OCI-LY3 (cell line): ENCODE results near the gene DENND1A.

Source experiments
- H2AFZ ChIP-seq: fragments of 200-600, 300-600 bp; shearing (Covaris generic); 2 replicates; pipeline ENCODE4 v1.6.0; 2014; ENCODE audit warnings: antibody characterized with exemption, low read depth, low read length
- H3K27ac ChIP-seq: fragments of 200-600, 300-600 bp; sonication (generic); 2 replicates; pipeline ENCODE4 v1.5.1; 2014; ENCODE audit warnings: mild to moderate bottlenecking, low read length, moderate library complexity, mixed read lengths
- H3K27me3 ChIP-seq: fragments of 200-600, 300-600 bp; sonication (generic); 2 replicates; pipeline ENCODE4 v1.6.1; 2014; ENCODE audit warnings: low read depth, low read length, mixed read lengths
- H3K36me3 ChIP-seq: fragments of 200-600, 300-600 bp; sonication (generic); replicated peaks from 2 replicates; pipeline ENCODE3; 2014; ENCODE audit warnings: low read depth, low read length, mixed read lengths
- H3K4me1 ChIP-seq: fragments of 300-600, 200-600 bp; sonication (generic); 2 replicates; pipeline ENCODE4 v1.6.1; 2014; ENCODE audit warnings: low read length, mixed read lengths
- H3K4me2 ChIP-seq: fragments of 200-600, 300-600 bp; sonication (generic); 2 replicates; pipeline ENCODE4 v1.6.1; 2014; ENCODE audit warnings: low read length, mixed read lengths
- H3K4me3 ChIP-seq: fragments of 300-600, 200-600 bp; sonication (generic); 2 replicates; pipeline ENCODE4 v1.5.1; 2014; ENCODE audit warnings: antibody characterized with exemption, mild to moderate bottlenecking, low read length, moderate library complexity
- H3K79me2 ChIP-seq: fragments of 300-600, 200-600 bp; shearing (Covaris generic); 2 replicates; pipeline ENCODE4 v1.6.1; 2014; ENCODE audit warnings: mild to moderate bottlenecking, low read length, mixed read lengths
- H3K9ac ChIP-seq: fragments of 300-600, 200-600 bp; shearing (Covaris generic); 2 replicates; pipeline ENCODE4 v1.6.0; 2014; ENCODE audit warnings: mild to moderate bottlenecking, low read length, moderate library complexity
- H3K9me3 ChIP-seq: fragments of 200-600, 300-600 bp; shearing (Covaris generic); 2 replicates; pipeline ENCODE4 v1.6.1; 2014; ENCODE audit warnings: low read length, mixed read lengths; ENCODE audit not compliant: insufficient read depth
- H4K20me1 ChIP-seq: fragments of 200-600, 300-600 bp; sonication (generic); 2 replicates; pipeline ENCODE4 v1.6.1; 2016; ENCODE audit warnings: low read length, mixed read lengths; ENCODE audit not compliant: insufficient read depth
- EZH2phosphoT487 ChIP-seq: fragments of 200-600 bp; shearing (Covaris generic); IDR thresholded peaks from 2 replicates; pipeline ENCODE4 v1.6.1; 2018; ENCODE audit warnings: antibody characterized with exemption, mixed run types, low read depth
- TF ChIP-seq, protein P1 (sequence below): fragments of 200-600, 300-600 bp; sonication (generic); IDR thresholded peaks from 2 replicates; pipeline ENCODE4 v1.5.1; 2014; ENCODE audit warnings: antibody characterized with exemption, low read length, low read depth

The DENND1A gene

DNA sequence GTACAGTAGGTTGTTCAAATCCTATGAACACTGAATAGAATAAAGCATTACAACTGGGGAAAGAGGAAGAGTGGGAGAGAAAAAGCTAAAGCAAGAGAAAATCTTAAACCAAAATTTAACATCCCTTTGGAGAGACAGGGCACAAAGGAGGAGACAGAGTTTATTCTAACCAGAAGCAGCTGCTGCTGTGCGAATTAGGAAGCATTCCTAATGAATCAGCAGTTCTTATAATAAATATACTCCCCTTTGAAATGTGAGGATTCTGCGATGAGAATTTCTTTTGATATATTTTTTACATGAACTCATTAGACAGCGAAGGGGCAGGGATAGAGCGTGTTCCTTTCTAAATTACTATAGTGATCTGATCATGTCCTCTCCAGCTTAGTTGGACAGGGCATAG lies 233.4 kb downstream of the DENND1A start:
- Histone ChIP-seq H3K4me1 (no peaks in the 10 kb centered on the region; the same call in 1 of the 2 replicates), H3K27me3 (no peaks in the 10 kb centered on the region), H3K4me3 (no peak overlapping the region), H2AFZ (no peak overlapping the region), H3K9ac (no peak overlapping the region), H3K4me2 (no peak overlapping the region), H4K20me1 (peaks cover 44% of the 10 kb centered on the region), H3K79me2 (peaks cover 12% of the 10 kb centered on the region), H3K27ac (no peak overlapping the region), H3K9me3 (no peaks in the 10 kb centered on the region), H3K36me3 (no peaks in the 10 kb centered on the region)
- TF ChIP-seq, protein P1, sequence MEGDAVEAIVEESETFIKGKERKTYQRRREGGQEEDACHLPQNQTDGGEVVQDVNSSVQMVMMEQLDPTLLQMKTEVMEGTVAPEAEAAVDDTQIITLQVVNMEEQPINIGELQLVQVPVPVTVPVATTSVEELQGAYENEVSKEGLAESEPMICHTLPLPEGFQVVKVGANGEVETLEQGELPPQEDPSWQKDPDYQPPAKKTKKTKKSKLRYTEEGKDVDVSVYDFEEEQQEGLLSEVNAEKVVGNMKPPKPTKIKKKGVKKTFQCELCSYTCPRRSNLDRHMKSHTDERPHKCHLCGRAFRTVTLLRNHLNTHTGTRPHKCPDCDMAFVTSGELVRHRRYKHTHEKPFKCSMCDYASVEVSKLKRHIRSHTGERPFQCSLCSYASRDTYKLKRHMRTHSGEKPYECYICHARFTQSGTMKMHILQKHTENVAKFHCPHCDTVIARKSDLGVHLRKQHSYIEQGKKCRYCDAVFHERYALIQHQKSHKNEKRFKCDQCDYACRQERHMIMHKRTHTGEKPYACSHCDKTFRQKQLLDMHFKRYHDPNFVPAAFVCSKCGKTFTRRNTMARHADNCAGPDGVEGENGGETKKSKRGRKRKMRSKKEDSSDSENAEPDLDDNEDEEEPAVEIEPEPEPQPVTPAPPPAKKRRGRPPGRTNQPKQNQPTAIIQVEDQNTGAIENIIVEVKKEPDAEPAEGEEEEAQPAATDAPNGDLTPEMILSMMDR: no peak

DNA sequence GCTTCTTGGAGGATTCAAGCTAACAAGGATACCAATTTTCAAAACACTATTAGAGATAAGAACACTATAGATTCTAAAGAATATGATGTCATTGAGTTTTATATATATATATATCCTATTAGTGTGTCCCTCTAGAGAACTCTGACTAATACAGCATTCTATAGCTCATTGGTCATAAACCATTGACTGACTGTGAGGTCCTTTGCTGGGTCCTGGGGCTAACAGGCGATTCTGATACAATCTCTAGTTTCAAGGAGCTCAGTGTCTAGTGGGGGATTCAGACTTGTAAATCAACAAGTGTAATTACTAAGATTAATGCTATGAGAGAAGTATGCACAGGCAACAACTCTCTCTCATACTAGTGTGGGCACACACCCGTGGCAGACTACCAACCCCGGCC lies 234.5 kb downstream of the DENND1A start:
- no peaks in the 10 kb centered on the region; the same call in 1 of the 2 replicates for H3K4me1 ChIP-seq
- H4K20me1 ChIP-seq: peaks cover 45% of the 10 kb centered on the region
- H3K27me3 ChIP-seq: no peaks in the 10 kb centered on the region
- H3K4me3 ChIP-seq: no peak overlapping the region
- no peak for TF ChIP-seq EZH2phosphoT487
- TF ChIP-seq, protein P1: no peak
- H3K4me2 ChIP-seq: no peak overlapping the region
- H3K79me2 ChIP-seq: peaks cover 8% of the 10 kb centered on the region; the same call in 1 of the 2 replicates
- H3K36me3 ChIP-seq: no peaks in the 10 kb centered on the region
- no peaks in the 10 kb centered on the region for H3K9me3 ChIP-seq
- H3K9ac ChIP-seq: no peak overlapping the region
- H3K27ac ChIP-seq: no peak overlapping the region
- no peak overlapping the region for H2AFZ ChIP-seq

DNA sequence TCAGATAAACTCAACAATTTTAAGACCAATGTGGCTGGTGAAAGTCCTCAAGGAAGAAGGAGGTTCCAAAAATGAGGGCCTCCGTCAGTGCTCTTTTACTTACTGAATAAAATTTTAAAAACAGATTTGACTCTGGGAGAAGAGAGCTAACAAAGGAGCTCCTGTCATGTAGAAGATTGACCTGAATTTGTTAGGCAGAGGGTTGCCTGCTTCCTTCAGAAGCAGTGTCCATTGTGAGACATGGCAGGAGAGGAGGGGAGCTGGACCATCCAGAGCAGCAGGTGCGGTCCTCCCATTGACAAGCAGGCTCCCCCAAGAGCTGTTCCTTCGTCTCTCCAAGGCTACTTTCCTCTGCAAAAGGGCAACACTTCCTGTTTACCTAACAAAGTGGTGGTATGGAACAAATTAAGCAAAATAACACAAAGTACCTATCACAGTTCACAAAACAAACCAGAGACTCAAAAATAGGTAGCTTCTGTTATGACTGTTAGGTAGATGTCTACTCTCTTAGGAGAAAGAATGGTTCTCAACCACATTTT lies 238.1 kb downstream of the DENND1A start:
- Histone ChIP-seq H3K9ac (no peak overlapping the region), H4K20me1 (peaks cover 44% of the 10 kb centered on the region), H3K4me1 (peaks cover 12% of the 10 kb centered on the region), H3K27me3 (no peaks in the 10 kb centered on the region), H3K27ac (no peak overlapping the region), H3K4me2 (no peak overlapping the region), H3K4me3 (no peak overlapping the region), H3K9me3 (no peaks in the 10 kb centered on the region), H2AFZ (no peak overlapping the region), H3K36me3 (no peaks in the 10 kb centered on the region), H3K79me2 (peaks cover 2% of the 10 kb centered on the region; the same call in 1 of the 2 replicates)
- TF ChIP-seq, protein P1: no peak
- no peak for TF ChIP-seq EZH2phosphoT487

DNA sequence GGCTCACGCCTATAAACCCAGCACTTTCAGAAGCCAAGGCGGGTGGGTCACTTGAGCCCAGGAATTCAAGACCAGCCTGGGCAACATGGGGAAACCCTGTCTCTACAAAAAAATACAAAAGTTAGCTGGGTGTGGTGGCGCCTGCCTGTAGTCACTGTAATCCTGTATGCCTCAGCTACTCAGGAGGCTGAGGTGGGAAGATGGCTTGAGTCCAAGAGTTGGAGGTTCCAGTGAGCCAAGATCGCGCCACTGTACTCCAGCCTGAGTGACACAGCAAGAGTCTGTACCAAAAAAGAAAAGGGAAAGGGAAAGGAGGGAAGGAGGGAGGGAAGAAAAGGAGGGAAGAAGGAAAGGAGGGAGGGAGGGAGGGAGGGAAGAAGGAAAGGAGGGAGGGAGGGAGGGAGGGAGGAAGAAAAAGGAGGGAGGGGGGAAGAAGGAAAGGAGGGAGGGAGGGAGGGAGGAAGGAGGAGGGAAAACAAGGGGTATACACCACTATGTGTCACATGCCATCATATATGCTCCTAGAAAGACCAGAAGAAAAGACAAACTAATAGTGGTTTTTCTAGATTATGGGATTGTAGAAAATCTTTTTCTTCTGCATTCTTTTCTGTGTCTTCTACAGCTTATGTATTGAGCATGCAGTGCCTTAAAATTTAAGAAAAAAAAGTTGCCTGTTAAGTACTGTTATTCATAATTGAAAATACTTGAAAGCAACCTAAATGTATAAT lies 240.1 kb downstream of the DENND1A start:
- Histone ChIP-seq H4K20me1 (peaks cover 64% of the 10 kb centered on the region), H3K79me2 (peaks cover 7% of the 10 kb centered on the region; the same call in 1 of the 2 replicates), H3K9me3 (no peaks in the 10 kb centered on the region), H3K4me1 (peaks cover 26% of the 10 kb centered on the region), H3K4me3 (no peak overlapping the region), H3K27me3 (no peaks in the 10 kb centered on the region), H3K9ac (no peak overlapping the region), H3K4me2 (no peak overlapping the region), H3K27ac (no peak overlapping the region), H2AFZ (no peak overlapping the region), H3K36me3 (no peaks in the 10 kb centered on the region)
- TF ChIP-seq EZH2phosphoT487: no peak
- TF ChIP-seq, protein P1: no peak
